Chondrocyte (in vitro differentiated cells): ENCODE measurements around the gene ZNF846. TPM values are rescaled to one million over a fixed set of nuclear protein-coding genes. Genes with fewer than 3 reads are reported as not detected.
"Not testable (repeated sequence)": the region's sequence is repeated elsewhere in the genome, so short reads cannot be mapped to it uniquely, and the experiment has no call there.

Source experiments
- DNase-seq: peaks from one replicate; pipeline ENCODE4 v3.0.0; 2021; ENCODE audit warnings: mixed read lengths, low spot score
- H3K27ac Mint-ChIP-seq: one replicate; pipeline ENCODE4 v1.8.0; 2021; ENCODE audit warnings: mild to moderate bottlenecking, moderate library complexity, mixed read lengths; ENCODE audit not compliant: unreplicated experiment
- H3K27me3 Mint-ChIP-seq: 2 replicates; pipeline ENCODE4 v1.8.0; 2021; ENCODE audit warnings: low read depth, mixed read lengths
- H3K36me3 Mint-ChIP-seq: 2 replicates; pipeline ENCODE4 v1.8.0; 2021; ENCODE audit warnings: low read depth, mixed read lengths
- H3K4me1 Mint-ChIP-seq: 2 replicates; pipeline ENCODE4 v1.8.0; 2021; ENCODE audit warnings: low read depth, mild to moderate bottlenecking, mixed read lengths
- H3K4me3 Mint-ChIP-seq: one replicate; pipeline ENCODE4 v1.8.0; 2021; ENCODE audit warnings: mild to moderate bottlenecking, moderate library complexity, mixed read lengths; ENCODE audit not compliant: unreplicated experiment
- H3K9me3 Mint-ChIP-seq: 2 replicates; pipeline ENCODE4 v1.8.0; 2021; ENCODE audit warnings: low read depth, mixed read lengths
- CTCF ChIP-seq: fragments of 200-600 bp; sonication (generic); IDR thresholded peaks from 2 replicates; pipeline ENCODE4 v1.5.0; 2021; ENCODE audit warnings: antibody characterized with exemption, mild to moderate bottlenecking, moderate library complexity
- total RNA-seq: library from RNA; stranded (reverse); gene quantifications from 3 replicates; pipeline ENCODE4 v1.2.1, GENCODE V29; 2021

The ZNF846 gene
- total RNA-seq, 1 donor from 2014 or later = 18.8 TPM

DNA sequence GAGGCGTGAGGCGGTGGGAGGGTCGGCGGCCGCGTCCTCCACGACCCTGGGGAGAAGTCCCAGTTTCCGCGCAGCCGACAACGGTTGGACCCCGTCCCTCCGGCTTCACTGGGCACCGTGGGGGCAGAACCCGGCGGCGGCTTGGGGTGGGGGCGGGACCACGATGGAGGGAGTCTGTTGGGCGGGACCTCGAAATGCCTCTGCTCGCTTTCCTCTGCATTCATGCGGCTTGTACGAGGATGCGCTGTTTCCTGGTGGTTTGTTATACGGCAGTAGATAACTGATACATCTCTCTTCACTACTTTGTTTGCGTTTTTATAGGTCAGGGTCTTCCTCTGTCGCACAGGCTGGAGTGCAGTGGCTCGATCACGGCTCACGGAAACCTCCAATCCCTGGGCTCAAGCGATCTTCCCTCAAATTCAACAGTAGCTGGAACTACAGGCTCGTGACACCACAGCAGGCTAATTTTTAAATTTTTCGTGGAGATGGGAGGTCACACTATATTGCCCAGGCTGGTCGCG lies 24.6 kb upstream of the ZNF846 start:
- no peak for TF ChIP-seq CTCF
- H3K4me3 Mint-ChIP-seq = peak overlapping the region; percentile 90
- H3K4me1 Mint-ChIP-seq = peaks cover 27% of the 10 kb centered on the region
- H3K27ac Mint-ChIP-seq = peak overlapping the region; percentile 79
- DNase-seq = no peak
- no peaks in the 10 kb centered on the region for H3K9me3 Mint-ChIP-seq
- H3K27me3 Mint-ChIP-seq = no peaks in the 10 kb centered on the region
- no peaks in the 10 kb centered on the region for H3K36me3 Mint-ChIP-seq

- no peaks in the 10 kb centered on the region for H3K27me3 Mint-ChIP-seq
- H3K4me1 Mint-ChIP-seq = peaks cover 27% of the 10 kb centered on the region
- peak overlapping the region; percentile 90 for H3K4me3 Mint-ChIP-seq
- peak; percentile 97 for DNase-seq
- TF ChIP-seq CTCF = no peak
- peak overlapping the region; percentile 98 for H3K27ac Mint-ChIP-seq
- H3K9me3 Mint-ChIP-seq = no peaks in the 10 kb centered on the region
- no peaks in the 10 kb centered on the region for H3K36me3 Mint-ChIP-seq
These were observed 23.9 kb upstream of the ZNF846 start for GRCh38 chr19:9792206-9793070.

DNA sequence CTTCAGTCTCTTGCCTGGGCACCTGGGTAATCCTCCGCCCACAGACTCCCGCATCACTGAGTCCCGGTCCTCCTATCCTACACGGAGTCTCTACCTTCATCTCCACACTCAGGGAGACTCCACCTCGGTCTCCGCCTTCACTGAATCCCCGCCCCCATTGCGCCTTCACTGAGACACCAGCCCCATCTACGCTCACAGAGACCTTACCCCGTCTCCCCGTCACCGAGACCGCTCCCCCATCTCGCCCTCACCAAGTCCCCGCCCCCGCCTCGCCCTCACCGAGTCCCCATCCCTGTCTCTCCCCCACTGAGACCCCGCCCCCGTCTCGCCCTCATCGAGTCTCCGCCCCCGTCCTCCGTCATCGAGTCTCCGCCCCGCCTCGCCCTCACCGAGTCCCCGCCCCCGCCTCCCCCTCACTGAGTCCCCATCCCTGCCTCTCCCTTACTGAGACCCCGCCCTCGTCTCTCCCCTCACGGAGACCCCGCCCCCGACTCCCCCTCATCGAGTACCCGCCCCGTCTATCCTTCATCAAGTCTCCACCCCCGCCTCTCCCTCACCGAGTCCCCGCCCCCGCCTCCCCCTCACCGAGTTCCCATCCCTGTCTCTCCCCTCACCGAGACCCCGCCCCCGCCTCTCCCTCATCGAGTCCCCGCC lies 23.1 kb upstream of the ZNF846 start:
- TF ChIP-seq CTCF = no peak
- peaks cover 27% of the 10 kb centered on the region for H3K4me1 Mint-ChIP-seq
- peak overlapping the region; percentile 98 for H3K27ac Mint-ChIP-seq
- no peaks in the 10 kb centered on the region for H3K27me3 Mint-ChIP-seq
- DNase-seq = peak; percentile 97
- peak overlapping the region; percentile 90 for H3K4me3 Mint-ChIP-seq
- no peaks in the 10 kb centered on the region for H3K9me3 Mint-ChIP-seq
- no peaks in the 10 kb centered on the region for H3K36me3 Mint-ChIP-seq

- not testable (repeated sequence) for H3K36me3 Mint-ChIP-seq, H3K9me3 Mint-ChIP-seq, DNase-seq, H3K4me3 Mint-ChIP-seq, H3K27me3 Mint-ChIP-seq
- H3K27ac Mint-ChIP-seq = peak overlapping the region; percentile 22
- H3K4me1 Mint-ChIP-seq = peaks cover 23% of the 10 kb centered on the region
These were observed 22.5 kb upstream of the ZNF846 start for GRCh38 chr19:9791073-9791367.

DNA sequence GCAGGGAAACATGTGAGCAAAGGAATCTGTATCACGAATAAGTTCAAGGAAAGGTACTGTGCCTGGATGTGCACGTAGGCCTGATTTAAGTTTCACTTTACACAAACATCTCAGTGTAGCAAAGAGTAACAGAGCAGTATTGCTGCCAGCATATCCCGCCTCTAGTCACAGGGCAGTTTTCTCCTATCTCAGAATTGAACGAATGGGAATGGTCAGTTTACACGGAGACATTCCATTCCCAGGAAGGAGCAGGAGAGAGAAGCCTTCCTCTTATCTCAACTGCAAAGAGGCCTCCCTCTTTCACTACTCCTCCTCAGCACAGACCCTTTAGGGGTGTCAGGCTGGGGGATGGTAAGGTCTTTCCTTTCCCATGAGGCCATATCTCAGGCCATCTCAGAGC lies 21.0 kb upstream of the ZNF846 start:
- peaks cover 29% of the 10 kb centered on the region for H3K4me1 Mint-ChIP-seq
- H3K36me3 Mint-ChIP-seq, H3K9me3 Mint-ChIP-seq, H3K27ac Mint-ChIP-seq, DNase-seq, H3K27me3 Mint-ChIP-seq, H3K4me3 Mint-ChIP-seq: not testable (repeated sequence)

DNA sequence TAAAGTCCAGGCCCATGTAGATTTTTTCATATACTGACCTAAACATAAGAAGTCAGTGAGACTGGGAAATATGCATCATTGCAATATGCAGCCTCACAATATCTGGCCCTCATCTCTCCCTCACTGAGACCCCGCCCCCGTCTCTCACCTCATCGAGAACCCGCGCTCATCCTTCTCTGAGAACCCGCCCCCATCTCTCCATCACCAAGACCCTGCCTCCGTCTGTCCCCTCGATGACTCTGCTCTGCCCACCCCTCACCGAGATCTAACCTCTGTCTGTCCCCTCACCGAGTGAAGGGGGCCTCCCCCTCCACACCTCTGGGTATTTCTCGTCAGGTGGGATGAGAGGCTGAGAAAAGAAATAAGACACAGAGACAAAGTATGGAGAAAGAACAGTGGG lies 20.5 kb upstream of the ZNF846 start:
- no peaks in the 10 kb centered on the region for H3K9me3 Mint-ChIP-seq
- peaks cover 34% of the 10 kb centered on the region for H3K4me1 Mint-ChIP-seq
- H3K4me3 Mint-ChIP-seq = no peak overlapping the region
- TF ChIP-seq CTCF = no peak
- H3K27me3 Mint-ChIP-seq = no peaks in the 10 kb centered on the region
- no peak overlapping the region for H3K27ac Mint-ChIP-seq
- no peak for DNase-seq
- no peaks in the 10 kb centered on the region for H3K36me3 Mint-ChIP-seq

GRCh38 chr19:9788604-9789003 lies 20.1 kb upstream of the ZNF846 start:
- not testable (repeated sequence) for H3K27ac Mint-ChIP-seq, H3K36me3 Mint-ChIP-seq, H3K4me3 Mint-ChIP-seq, H3K9me3 Mint-ChIP-seq, DNase-seq, H3K27me3 Mint-ChIP-seq
- H3K4me1 Mint-ChIP-seq = peaks cover 34% of the 10 kb centered on the region
